GM18873 (cell line): ENCODE results near the gene DBNDD1.
"Not testable (repeated sequence)": the region's sequence is repeated elsewhere in the genome, so short reads cannot be mapped to it uniquely, and the experiment has no call there.

Experiments used
- ATAC-seq: cut with Tn5 transposase; IDR thresholded peaks from one replicate; pipeline ENCODE4 v1.9.1; 2021; ENCODE audit warnings: mild to moderate bottlenecking, moderate library complexity, moderate number of reproducible peaks; ENCODE audit not compliant: unreplicated experiment, low FRiP score

Gene DBNDD1

GRCh38 chr16:89994721-89995474, 24.4 kb downstream of the DBNDD1 start:
- ATAC-seq, result not testable (repeated sequence)

GRCh38 chr16:89994389-89994720, 24.9 kb downstream of the DBNDD1 start:
- ATAC-seq, result no peak

GRCh38 chr16:89993971-89994370, 25.3 kb downstream of the DBNDD1 start:
- ATAC-seq, result no peak

- ATAC-seq, result no peak
These were observed 25.9 kb downstream of the DBNDD1 start for GRCh38 chr16:89993377-89993776.

GRCh38 chr16:89990799-89991198, 28.5 kb downstream of the DBNDD1 start:
- ATAC-seq, result no peak

- no peak for ATAC-seq
These were observed 30.3 kb downstream of the DBNDD1 start for GRCh38 chr16:89988951-89989350.

- no peak for ATAC-seq
These were observed 32.1 kb downstream of the DBNDD1 start for GRCh38 chr16:89987169-89987568.

GRCh38 chr16:89986600-89986999, 32.7 kb downstream of the DBNDD1 start:
- no peak for ATAC-seq

- no peak for ATAC-seq
These were observed 34.0 kb downstream of the DBNDD1 start for GRCh38 chr16:89985219-89985618.

GRCh38 chr16:89984216-89984615, 35.0 kb downstream of the DBNDD1 start:
- ATAC-seq, result no peak

- no peak for ATAC-seq
These were observed 35.7 kb downstream of the DBNDD1 start for GRCh38 chr16:89983536-89983935.

GRCh38 chr16:89982318-89982717, 36.9 kb downstream of the DBNDD1 start:
- ATAC-seq, result no peak

GRCh38 chr16:89981414-89981813, 37.8 kb downstream of the DBNDD1 start:
- ATAC-seq, result peak; percentile 51

- ATAC-seq, result no peak
These were observed 44.4 kb downstream of the DBNDD1 start for GRCh38 chr16:89974870-89975269.

- ATAC-seq, result no peak
These were observed 45.5 kb downstream of the DBNDD1 start for GRCh38 chr16:89973654-89974335.

- ATAC-seq, result no peak
These were observed 46.0 kb downstream of the DBNDD1 start for GRCh38 chr16:89973235-89973634.

GRCh38 chr16:89972244-89973234, 46.7 kb downstream of the DBNDD1 start:
- peak; percentile 64 for ATAC-seq

- ATAC-seq, result no peak
These were observed 47.6 kb downstream of the DBNDD1 start for GRCh38 chr16:89971495-89972243.

- ATAC-seq, result no peak
These were observed 49.4 kb downstream of the DBNDD1 start for GRCh38 chr16:89969741-89970410.

GRCh38 chr16:89968074-89968473, 51.2 kb downstream of the DBNDD1 start:
- ATAC-seq, result not testable (repeated sequence)
